H1 (cell line): ENCODE measurements around the gene ALK. TPM values are rescaled to one million over a fixed set of nuclear protein-coding genes. Genes with fewer than 3 reads are reported as not detected.

Experiments used
- ATF2 ChIP-seq: IDR thresholded peaks from 2 replicates; pipeline ENCODE4 v1.6.1; 2012; ENCODE audit warnings: low read length, inconsistent platforms
- BRCA1 ChIP-seq: IDR thresholded peaks from 2 replicates; pipeline ENCODE4 v1.6.1; 2012; ENCODE audit warnings: low read depth, low read length, improper control_type of control experiment
- CREB1 ChIP-seq: IDR thresholded peaks from 2 replicates; pipeline ENCODE4 v1.6.1; 2012; ENCODE audit warnings: inconsistent platforms
- SIN3A ChIP-seq, 2 experiments: IDR thresholded peaks in 1 of 2; conservative IDR thresholded peaks in 1 of 2; 2 replicates each; pipeline ENCODE4 v1.6.1; 2011 to 2012; ENCODE audit warnings: low read length in 2 of 2, improper control_type of control experiment in 1 of 2, low read depth in 1 of 2, mild to moderate bottlenecking in 1 of 2
- polyA plus RNA-seq, 7 experiments: library from polyadenylated mRNA; depleted of rRNA in 3 of 7; stranded (reverse) in 5 of 7; unstranded in 2 of 7; fragments of >200 nt in 5 of 7; fragments of 200-250 nt in 2 of 7; gene quantifications; 1 replicate in 5 of 7; 2 replicates in 1 of 7; 4 replicates in 1 of 7; pipeline versions ENCODE4 v1.2.1 to v1.2.3, GENCODE V29; 2011 to 2013; ENCODE audit warnings: missing spikeins in 2 of 7, mixed read lengths in 2 of 7
- total RNA-seq: library from RNA; stranded (reverse); fragmentation: NEBNext Ultra II Directional; extraction: Animal tissue kit (Norgen Biotek cat#: 25700); gene quantifications from 2 replicates; pipeline ENCODE4 v1.2.1, GENCODE V29; 2021

ALK gene
- total and polyA plus RNA-seq, 2 of the 8 experiments (the other 6 are each of a cell fraction or from before 2014, with no cell fraction given), result 0.02 to 0.09 TPM

GRCh38 chr2:29215073-29215472, 706.3 kb downstream of the ALK start (continued):
- no peak for TF ChIP-seq BRCA1
- TF ChIP-seq SIN3A (conservative IDR thresholded peaks at IDR 0.05 in 1 of 2, IDR thresholded peaks at IDR 0.05 in 1 of 2; ENCODE audit: low read depth in 1 of 2, low read length in 2 of 2), result no peak
- TF ChIP-seq ATF2, result no peak
- TF ChIP-seq CREB1, result no peak
